HPDE6-E6E7 (cell line): Measurements from ENCODE around the gene DAAM2.

Experiments used
- DNase-seq: peaks from one replicate; pipeline ENCODE4 v3.0.0; 2011; ENCODE audit warnings: missing footprints; ENCODE audit errors: extremely low spot score

DAAM2 gene

DNA sequence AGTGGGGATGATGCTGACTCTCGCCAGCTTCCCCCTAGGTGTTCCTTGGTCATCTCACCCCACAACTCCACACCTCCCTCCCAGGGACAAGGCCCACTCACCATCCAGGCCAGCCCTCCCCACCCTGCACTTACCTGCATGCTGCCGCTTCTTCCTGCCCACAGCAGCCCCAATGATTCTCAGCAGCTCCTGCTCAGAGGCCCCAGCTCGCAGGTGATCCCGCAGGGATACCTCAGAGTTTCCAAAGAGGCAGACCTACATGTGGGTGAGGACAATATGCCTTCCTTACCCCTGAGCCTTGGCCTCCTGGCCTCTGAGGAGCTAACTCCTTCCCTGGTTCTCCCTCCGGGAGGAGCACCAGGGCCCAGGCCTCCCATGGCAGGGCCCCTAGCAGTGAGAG is 117.5 kb downstream of the DAAM2 start:
- DNase-seq = no peak

- DNase-seq = no peak
Observed at GRCh38 chr6:39910164-39910563, 118.0 kb downstream of the DAAM2 start.

GRCh38 chr6:39910744-39911143 is 118.6 kb downstream of the DAAM2 start:
- DNase-seq = no peak

GRCh38 chr6:39911513-39912125 is 119.4 kb downstream of the DAAM2 start:
- no peak for DNase-seq

- no peak for DNase-seq
Observed at GRCh38 chr6:39912446-39912845, 120.3 kb downstream of the DAAM2 start.

DNA sequence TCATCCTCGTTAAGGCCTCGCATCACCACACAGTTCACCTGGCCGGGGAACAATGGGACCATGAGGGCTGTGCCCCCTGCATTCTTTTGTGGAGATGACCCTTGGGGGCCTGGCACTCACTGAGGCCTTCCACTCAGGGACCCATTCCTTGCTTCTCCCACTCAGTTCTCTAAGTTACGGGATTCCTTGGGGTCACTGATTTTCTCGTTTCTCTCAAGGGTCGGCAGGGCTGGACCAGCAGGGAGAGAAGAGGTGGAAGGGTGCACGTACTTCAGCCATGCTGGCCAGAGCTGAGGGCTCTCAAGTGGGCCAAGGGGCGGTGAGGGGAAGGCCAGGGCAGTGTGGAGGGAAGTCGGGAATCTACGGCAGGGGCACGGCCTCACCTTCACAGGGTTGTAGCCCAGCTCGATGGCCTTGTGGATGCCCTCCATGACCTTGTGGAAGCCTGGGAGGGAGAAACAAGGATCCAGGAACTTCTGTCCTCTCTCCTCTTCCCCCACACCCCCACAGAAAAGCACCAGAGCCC is 121.3 kb downstream of the DAAM2 start:
- DNase-seq = no peak

- no peak for DNase-seq
Observed at GRCh38 chr6:39914239-39914638, 122.1 kb downstream of the DAAM2 start.

DNA sequence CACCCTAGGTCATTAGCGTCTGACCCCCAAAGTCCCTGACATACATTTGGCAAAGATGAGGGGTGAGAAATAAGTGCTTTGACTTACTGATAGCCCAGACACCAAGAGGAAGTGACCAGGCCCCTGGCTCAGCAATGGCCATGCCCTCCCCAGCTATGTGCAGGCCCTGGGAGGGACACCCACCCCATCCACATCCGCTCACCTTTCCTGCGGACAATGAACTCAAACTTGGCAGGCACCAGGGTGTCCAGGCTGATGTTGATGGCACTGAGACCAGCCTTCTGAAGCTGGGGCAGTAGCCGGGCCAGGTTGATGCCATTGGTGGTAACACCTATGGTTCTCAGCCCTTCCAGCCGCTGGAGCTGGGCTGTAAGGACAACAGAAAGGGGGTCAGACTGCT is 123.7 kb downstream of the DAAM2 start:
- DNase-seq = no peak

- DNase-seq = no peak
Observed at GRCh38 chr6:39917329-39917728, 125.2 kb downstream of the DAAM2 start.

DNA sequence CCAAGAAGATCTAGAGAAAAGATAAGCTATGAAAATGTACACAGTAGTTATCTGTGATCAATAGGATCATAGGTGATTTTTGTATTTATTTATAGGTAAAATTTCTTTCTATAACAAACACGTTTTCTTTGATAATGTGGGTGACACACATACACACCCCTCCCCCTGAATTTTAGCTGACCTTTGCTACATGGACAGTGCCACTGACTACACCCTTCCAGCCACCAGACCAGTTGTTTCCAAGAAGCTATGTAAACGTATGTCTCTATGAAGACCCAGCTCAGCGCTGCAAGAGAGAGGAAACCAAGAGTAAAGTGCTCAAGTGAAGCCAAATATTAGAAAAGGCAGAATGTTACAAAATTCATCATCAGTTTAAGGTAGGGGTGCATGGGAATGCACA is 125.8 kb downstream of the DAAM2 start:
- no peak for DNase-seq

DNA sequence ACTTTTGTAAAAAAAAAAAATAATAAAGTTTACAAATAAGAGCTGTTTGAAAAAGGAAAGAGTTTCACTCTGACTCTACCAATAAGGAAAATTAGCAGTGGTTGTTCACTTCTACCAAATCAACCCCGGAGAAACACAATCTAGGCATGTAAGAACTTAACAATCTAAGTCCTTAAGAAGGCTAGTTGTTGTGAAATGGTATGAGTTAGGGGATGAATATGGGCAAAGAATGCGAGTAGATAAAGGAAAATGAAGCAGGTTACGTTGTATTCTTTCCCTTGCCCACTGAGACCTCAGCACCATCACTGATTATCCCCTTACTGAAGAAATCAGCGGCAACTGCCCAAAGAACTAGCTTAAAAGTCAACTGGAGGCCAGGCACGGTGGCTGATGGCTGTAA is 126.7 kb downstream of the DAAM2 start:
- no peak for DNase-seq

- no peak for DNase-seq
Observed at GRCh38 chr6:39920157-39920556, 128.0 kb downstream of the DAAM2 start.

GRCh38 chr6:39922821-39923220 is 130.6 kb downstream of the DAAM2 start:
- no peak for DNase-seq

DNA sequence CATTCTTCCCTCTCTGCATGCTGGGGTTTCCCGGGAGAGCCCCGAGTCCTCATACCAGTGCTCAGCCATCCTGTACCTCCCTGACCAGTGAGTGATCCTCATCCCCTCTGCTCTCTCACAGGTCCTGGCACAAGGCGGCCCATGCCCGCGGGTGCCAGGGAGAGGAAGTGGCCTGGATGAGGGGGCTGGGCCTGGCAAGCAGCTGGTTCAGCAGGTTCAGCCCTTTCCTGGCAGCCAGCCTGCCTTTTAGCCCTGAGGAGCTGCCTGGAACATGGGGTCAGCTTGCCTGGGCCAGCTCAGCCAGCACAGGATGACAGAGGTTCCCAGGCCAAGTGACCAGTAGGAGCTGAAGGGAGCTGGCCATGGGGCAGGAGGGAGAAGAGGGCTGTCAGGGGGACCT is 131.2 kb downstream of the DAAM2 start:
- peak; percentile 52 for DNase-seq

DNA sequence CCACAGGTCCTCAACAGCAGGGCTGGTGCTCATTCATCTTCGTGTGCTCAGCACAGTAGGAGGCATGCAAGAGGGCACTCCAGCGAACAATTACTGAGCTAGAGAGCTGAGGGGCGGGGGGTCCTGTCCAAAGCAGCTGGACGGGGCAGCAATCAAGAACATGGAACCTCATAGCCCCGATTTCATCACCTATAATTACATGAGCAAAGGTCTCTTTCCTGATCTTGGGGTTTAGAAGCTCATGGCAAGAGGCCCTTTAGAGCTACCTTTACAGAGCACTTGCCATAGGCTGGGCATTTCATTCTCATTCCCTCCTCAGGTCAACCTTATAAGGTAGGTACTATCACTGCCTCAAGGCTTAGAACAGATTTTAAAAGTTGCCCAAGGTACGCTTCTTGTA is 131.7 kb downstream of the DAAM2 start:
- no peak for DNase-seq

GRCh38 chr6:39924283-39924682 is 132.1 kb downstream of the DAAM2 start:
- no peak for DNase-seq

DNA sequence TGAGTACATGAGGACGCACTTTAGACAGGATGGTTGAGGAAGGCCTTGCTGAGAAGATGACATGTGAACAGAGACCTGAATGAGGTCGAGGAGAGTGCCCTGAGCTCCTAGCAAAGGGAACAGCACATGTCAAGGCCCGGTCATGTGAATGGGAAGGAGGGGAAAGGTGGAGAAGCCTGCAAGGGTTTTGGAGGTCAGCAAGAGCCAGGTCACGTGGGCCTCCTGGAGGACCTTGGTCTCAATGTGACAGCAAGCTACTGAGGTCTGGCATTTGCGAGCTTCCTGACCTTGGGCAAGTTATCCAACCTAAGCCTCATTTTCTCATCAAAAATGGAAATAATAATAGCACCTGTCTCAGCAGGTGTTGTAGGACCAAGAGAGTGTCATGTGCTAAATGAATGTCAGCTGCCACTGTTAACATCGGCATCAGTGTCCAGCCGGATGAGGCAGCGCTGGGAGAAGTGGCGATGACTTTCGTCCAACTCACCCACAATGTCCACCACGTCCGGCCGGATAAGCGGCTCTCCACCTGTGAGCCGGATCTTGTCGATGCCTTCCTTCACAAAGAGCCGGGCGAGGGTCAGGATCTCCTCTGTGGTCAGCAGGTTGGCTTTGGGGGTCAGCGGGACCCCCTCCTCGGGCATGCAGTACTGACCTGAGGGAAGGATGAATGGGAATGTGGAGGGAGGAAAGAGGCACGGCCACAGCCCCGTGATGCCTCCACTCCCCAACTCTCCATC is 133.2 kb downstream of the DAAM2 start:
- DNase-seq = no peak

DNA sequence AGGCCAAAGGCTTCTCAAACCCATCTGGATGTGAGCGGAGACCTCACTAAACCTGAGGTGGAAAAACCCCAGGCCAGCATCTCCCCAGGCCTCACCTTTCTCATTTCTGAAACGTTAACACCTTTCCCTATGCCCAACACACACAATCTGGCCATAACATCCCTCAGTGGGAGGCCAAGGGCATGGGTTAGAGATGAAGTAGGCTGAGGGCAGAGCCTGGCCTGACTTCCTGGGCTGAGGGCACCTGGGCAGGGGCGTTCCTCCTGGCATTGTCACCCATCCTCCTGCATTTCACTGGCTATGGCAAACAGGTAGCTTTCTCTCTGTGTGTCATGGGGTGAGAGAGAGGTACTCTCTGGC is 133.7 kb downstream of the DAAM2 start:
- DNase-seq = no peak

DNA sequence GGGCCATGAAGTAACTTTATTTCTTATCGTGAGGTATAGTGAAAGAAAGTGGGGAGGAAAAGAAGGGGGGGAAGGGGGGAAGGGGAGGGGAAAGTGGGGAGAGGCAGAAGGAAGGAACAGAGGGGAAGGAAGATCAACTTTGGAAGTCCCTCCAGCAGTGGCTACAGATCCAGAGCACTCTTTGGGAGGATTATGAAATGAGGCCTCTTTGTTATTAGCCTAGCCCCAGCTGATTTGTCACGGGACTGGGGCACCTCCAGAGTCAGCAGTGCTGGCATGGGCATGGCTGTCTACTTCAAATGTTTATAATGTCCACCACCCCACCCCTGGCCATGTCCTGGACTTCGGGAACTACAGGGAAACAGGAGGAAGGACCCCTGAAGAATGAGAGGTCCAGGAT is 134.5 kb downstream of the DAAM2 start:
- DNase-seq = no peak

DNA sequence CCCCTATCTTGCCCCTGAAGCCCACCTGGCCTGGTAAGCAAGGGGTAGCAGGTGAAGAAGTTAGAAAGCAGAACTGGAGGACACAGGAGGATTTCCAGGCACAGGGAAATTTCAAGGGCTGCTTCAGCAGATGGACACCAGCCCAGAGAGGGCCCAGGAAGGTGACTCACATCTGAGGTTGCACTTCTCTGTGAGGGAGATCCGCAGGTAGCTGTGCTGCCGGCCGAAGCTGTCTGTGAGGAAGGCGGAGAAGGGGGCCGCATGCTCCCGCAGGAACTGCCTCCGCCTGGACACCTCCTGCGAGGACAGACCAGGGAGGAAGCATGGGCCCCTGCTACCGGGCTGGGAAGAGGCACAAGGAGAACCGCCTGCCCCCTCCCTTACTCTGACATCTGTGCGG is 135.0 kb downstream of the DAAM2 start:
- DNase-seq = peak; percentile 69

- no peak for DNase-seq
Observed at GRCh38 chr6:39929039-39929732, 137.0 kb downstream of the DAAM2 start.

DNA sequence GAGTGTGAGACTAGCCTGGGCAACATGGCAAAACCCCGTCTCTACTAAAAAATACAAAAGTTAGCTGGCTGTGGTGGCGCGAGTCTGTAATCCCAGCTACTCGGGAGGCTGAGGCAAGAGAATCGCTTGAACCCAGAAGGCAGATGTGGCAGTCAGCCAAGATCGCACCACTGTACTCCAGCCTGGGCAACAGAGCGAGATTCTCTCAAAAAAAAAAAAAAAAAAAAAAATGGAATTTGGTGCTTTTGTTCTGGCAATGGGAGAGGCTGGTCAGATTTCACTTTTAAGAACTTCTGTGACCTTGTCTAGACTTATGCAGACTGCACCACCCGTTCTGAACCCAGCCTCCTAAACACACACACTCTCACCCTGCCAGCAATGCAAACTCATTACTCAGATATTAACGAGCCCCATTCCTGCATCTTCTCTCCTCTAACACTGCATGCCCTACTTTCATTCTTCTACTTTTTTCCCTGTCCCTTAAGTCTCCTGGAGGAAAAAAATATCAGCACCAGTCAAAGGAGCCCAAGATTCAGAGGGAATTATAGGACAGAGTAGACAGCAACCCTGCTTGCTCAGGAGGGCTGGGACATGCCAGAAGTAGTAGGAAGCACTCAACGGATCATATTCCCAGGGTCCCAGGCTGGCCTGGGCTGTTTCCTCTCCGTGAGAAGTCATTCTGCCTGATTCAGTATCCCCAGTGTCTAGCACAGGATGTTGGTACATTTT is 137.7 kb downstream of the DAAM2 start:
- no peak for DNase-seq
